GM12878 (cell line): Measurements from ENCODE around the gene IMMP2L. TPM values are rescaled to one million over a fixed set of nuclear protein-coding genes. Genes with fewer than 3 reads are reported as not detected.

ENCODE experiments used
- ATAC-seq: fragments of 200-7000 bp; cut with Tn5 transposase; 3 replicates; pipeline ENCODE4 v1.9.1; 2020; ENCODE audit warnings: mild to moderate bottlenecking, moderate library complexity
- BruUV-seq: library from RNA; stranded (reverse); fragments of 400-500 nt; replicated peaks from 2 replicates; lab custom pipeline; 2021; lab: Mats Ljungman, UMichigan
- CTCF ChIA-PET: fragments of 300-600 bp; sonication (Branson Sonifier 250); formaldehyde crosslinking; extraction: SDS; loops from one replicate; lab custom pipeline; 2021; ENCODE audit warnings: inconsistent platforms; lab: Yijun Ruan, JAX
- POLR2A ChIA-PET: fragments of 350-600 bp; formaldehyde crosslinking; extraction: SDS; loops from one replicate; lab custom pipeline; 2021; ENCODE audit warnings: inconsistent platforms; lab: Charles Lee
- RAD21 ChIA-PET: fragments of 300-600 bp; sonication (Branson Sonifier 250); formaldehyde crosslinking; loops from one replicate; lab custom pipeline; 2023; ENCODE audit warnings: antibody characterized with exemption; ENCODE audit not compliant: unreplicated experiment; lab: Charles Lee
- SMC1A ChIA-PET: fragments of 300-600 bp; sonication (Branson Sonifier 250); formaldehyde crosslinking; loops from one replicate; lab custom pipeline; 2023; ENCODE audit not compliant: unreplicated experiment, uncharacterized antibody; lab: Charles Lee
- DNase-seq: peaks from one replicate; pipeline ENCODE4 v3.0.0-alpha.2; 2011; ENCODE audit warnings: low read depth, low spot score
- FAIRE-seq: peaks from 3 replicates; lab custom pipeline; 2011; peaks lifted over from hg19 to GRCh38; lab: Jason Lieb, UNC
- H2AFZ ChIP-seq: 2 replicates; pipeline ENCODE4 v1.6.0; 2011; ENCODE audit warnings: low read depth, low read length, control low read depth; ENCODE audit not compliant: control insufficient read depth
- H3K27ac ChIP-seq: 2 replicates; pipeline ENCODE4 v1.5.1; 2011; ENCODE audit warnings: control low read depth; ENCODE audit not compliant: control insufficient read depth, insufficient read depth
- H3K27me3 ChIP-seq, 2 experiments: replicated peaks in 1 of 2; 2 replicates each; pipeline versions ENCODE4 v1.6.0 to v1.6.1; 2011; ENCODE audit warnings: low read length in 1 of 2; ENCODE audit not compliant: control insufficient read depth in 2 of 2, insufficient read depth in 2 of 2
- H3K36me3 ChIP-seq, 2 experiments: 2 replicates each; pipeline ENCODE4 v1.5.1; 2011; ENCODE audit warnings: low read length in 1 of 2; ENCODE audit not compliant: control insufficient read depth in 2 of 2, insufficient read depth in 2 of 2
- H3K4me1 ChIP-seq: 2 replicates; pipeline ENCODE4 v1.6.1; 2011; ENCODE audit warnings: mild to moderate bottlenecking, low read length, moderate library complexity, mixed read lengths; ENCODE audit not compliant: control insufficient read depth, insufficient read depth
- H3K4me2 ChIP-seq: 2 replicates; pipeline ENCODE4 v1.6.0; 2011; ENCODE audit warnings: control low read depth; ENCODE audit not compliant: control insufficient read depth, insufficient read depth
- H3K4me3 ChIP-seq: fragments of 200-600 bp; sonication (generic); 2 replicates; pipeline ENCODE4 v1.5.1; 2016
- H3K79me2 ChIP-seq: 2 replicates; pipeline ENCODE4 v1.6.0; 2011; ENCODE audit warnings: low read length; ENCODE audit not compliant: control insufficient read depth, insufficient read depth
- H3K9ac ChIP-seq: 2 replicates; pipeline ENCODE4 v1.8.0; 2011; ENCODE audit warnings: low read length, control low read depth, mixed read lengths; ENCODE audit not compliant: control insufficient read depth, insufficient read depth
- H3K9me3 ChIP-seq: replicated peaks from 3 replicates; pipeline ENCODE4 v1.5.1; 2011; ENCODE audit warnings: mild to moderate bottlenecking, low read length; ENCODE audit not compliant: control insufficient read depth, insufficient read depth
- H4K20me1 ChIP-seq: 2 replicates; pipeline ENCODE4 v1.6.0; 2011; ENCODE audit not compliant: control insufficient read depth, insufficient read depth
- IKZF2 ChIP-seq, 2 experiments: fragments of 450-650 bp; IDR thresholded peaks; 2 replicates each; pipeline ENCODE4 v1.6.1; 2017; ENCODE audit warnings: mild to moderate bottlenecking in 2 of 2, moderate library complexity in 2 of 2
- JUND ChIP-seq: IDR thresholded peaks from 2 replicates; pipeline ENCODE4 v1.6.1; 2012; ENCODE audit warnings: low read depth, mild to moderate bottlenecking, low read length, improper control_type of control experiment, moderate library complexity
- KDM1A ChIP-seq: fragments of 200-600 bp; sonication (generic); IDR thresholded peaks from 2 replicates; pipeline ENCODE4 v1.6.1; 2016; ENCODE audit warnings: borderline replicate concordance
- MTA3 ChIP-seq: IDR thresholded peaks from 2 replicates; pipeline ENCODE4 v1.6.1; 2012; ENCODE audit warnings: low read length, inconsistent platforms, borderline replicate concordance
- SMARCA5 ChIP-seq: fragments of 450-650 bp; IDR thresholded peaks from 2 replicates; pipeline ENCODE4 v1.6.1; 2017; ENCODE audit warnings: mild to moderate bottlenecking
- SREBF2 ChIP-seq: IDR thresholded peaks from 2 replicates; pipeline ENCODE4 v1.6.1; 2012; ENCODE audit warnings: mild to moderate bottlenecking, low read length
- TCF7 ChIP-seq: IDR thresholded peaks from 2 replicates; pipeline ENCODE4 v1.6.1; 2014; ENCODE audit warnings: antibody characterized with exemption, borderline replicate concordance
- ZNF384 ChIP-seq: IDR thresholded peaks from 2 replicates; pipeline ENCODE4 v1.6.1; 2012; ENCODE audit warnings: low read depth, mild to moderate bottlenecking, low read length, improper control_type of control experiment, borderline replicate concordance
- WGBS: methylation state at CpG from one replicate; pipeline ENCODE4 v1.1.6; 2016; ENCODE audit warnings: low lambda C conversion rate; ENCODE audit not compliant: insufficient replicate concordance, insufficient coverage; ENCODE audit errors: missing lambda C conversion rate; 5-methylcytosine and 5-hydroxymethylcytosine counted together
- in situ Hi-C: fragments of 300-500 bp; cut with MboI; formaldehyde crosslinking; loops from 9 replicates; pipeline ENCODE4 v1.14.3; 2018; ENCODE audit warnings: mixed read lengths
- intact Hi-C: fragments of 100-400 bp; cut with micrococcal nuclease; formaldehyde crosslinking; loops from one replicate; pipeline ENCODE4 v1.14.2; 2022; ENCODE audit not compliant: unreplicated experiment
- polyA plus RNA-seq, 11 experiments: library from polyadenylated mRNA; depleted of rRNA in 4 of 11; unstranded in 6 of 11; stranded (reverse) in 5 of 11; fragments of >200 nt; fragmentation: Nextera tagmentation in 4 of 11; fragmentation: Illumina TruSeq in 1 of 11; extraction: Ambion mirVana in 4 of 11; extraction: Trizol in 1 of 11; gene quantifications; 1 replicate in 1 of 11; 2 replicates in 10 of 11; pipeline versions ENCODE4 v1.2.1 to v1.2.3, GENCODE V29; 2011 to 2016; ENCODE audit warnings: inconsistent platforms in 2 of 11, missing spikeins in 2 of 11, low read depth in 1 of 11
- total RNA-seq, 4 experiments: library from RNA; depleted of rRNA in 3 of 4; stranded (reverse); fragments of >200 nt in 3 of 4; fragmentation: Illumina TruSeq in 1 of 4; extraction: Trizol in 1 of 4; gene quantifications; 2 replicates each; pipeline versions ENCODE4 v1.2.1 to v1.2.3, GENCODE V29; 2013 to 2021
- TF ChIP-seq, protein P1 (sequence below): fragments of 450-650 bp; IDR thresholded peaks from 2 replicates; pipeline ENCODE4 v1.6.1; 2017; ENCODE audit warnings: mild to moderate bottlenecking, moderate library complexity
- TF ChIP-seq, protein P2 (sequence below): IDR thresholded peaks from 2 replicates; pipeline ENCODE4 v1.6.1; 2012; ENCODE audit warnings: mild to moderate bottlenecking, low read depth, low read length
- TF ChIP-seq, protein P3 (sequence below): fragments of 450-650 bp; formaldehyde crosslinking; IDR thresholded peaks from 2 replicates; pipeline ENCODE4 v1.4.0; 2022; ENCODE audit warnings: mild to moderate bottlenecking, moderate library complexity

The IMMP2L gene
- total and polyA plus RNA-seq, 10 of the 15 experiments (the other 5 are each of a cell fraction or from before 2014, with no cell fraction given): 12.6 to 46.3 (median 19.6) TPM

DNA sequence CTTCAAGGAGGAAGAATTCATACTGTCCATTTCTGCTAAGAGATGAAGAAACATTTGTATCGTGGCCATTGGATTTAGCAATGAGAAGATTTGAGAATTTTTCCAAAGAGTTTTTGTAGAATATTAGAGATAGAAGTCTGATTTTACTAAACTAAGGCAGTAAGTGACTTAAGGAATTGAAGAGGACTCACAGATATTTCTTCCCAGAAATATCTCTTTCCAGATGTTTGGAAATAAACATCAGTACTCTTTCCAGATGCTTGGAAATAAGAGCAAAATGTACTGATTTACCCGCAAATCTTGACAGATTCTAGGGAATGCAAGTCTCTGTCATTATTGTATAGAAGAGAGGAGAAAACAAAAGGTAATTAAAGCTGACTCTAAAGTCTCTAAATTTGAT is 91.3 kb downstream of the IMMP2L start:
- ChIA-PET POLR2A (no interaction called here), SMC1A (no interaction called here), CTCF (no interaction called here), RAD21 (no interaction called here)
- H3K4me2 ChIP-seq: no peak overlapping the region
- no peak overlapping the region for H3K9ac ChIP-seq
- FAIRE-seq (no peak), ATAC-seq (no peak), DNase-seq (no peak)
- H3K4me1 ChIP-seq: no peaks in the 10 kb centered on the region
- BruUV-seq: no TSS peak
- H3K9me3 ChIP-seq: no peaks in the 10 kb centered on the region; the same call in 2 of the 3 replicates
- intact Hi-C loops (no loop called here), in situ Hi-C loops (no loop called here)
- WGBS: 100% methylated on average over 2 of the region's 2 CpGs
- no peak overlapping the region for H3K27ac ChIP-seq
- no peaks in the 10 kb centered on the region for H4K20me1 ChIP-seq
- no peak overlapping the region for H2AFZ ChIP-seq
- H3K4me3 ChIP-seq: no peak overlapping the region
- no peaks in the 10 kb centered on the region for H3K36me3 ChIP-seq
- no peaks in the 10 kb centered on the region for H3K27me3 ChIP-seq
- H3K79me2 ChIP-seq: no peaks in the 10 kb centered on the region
- TF ChIP-seq ZNF384 (no peak), SREBF2 (no peak), SMARCA5 (no peak), JUND (no peak), MTA3 (no peak), KDM1A (no peak), IKZF2 (IDR thresholded peaks at IDR 0.05) (no peak), TCF7 (no peak)
- TF ChIP-seq, protein P1, sequence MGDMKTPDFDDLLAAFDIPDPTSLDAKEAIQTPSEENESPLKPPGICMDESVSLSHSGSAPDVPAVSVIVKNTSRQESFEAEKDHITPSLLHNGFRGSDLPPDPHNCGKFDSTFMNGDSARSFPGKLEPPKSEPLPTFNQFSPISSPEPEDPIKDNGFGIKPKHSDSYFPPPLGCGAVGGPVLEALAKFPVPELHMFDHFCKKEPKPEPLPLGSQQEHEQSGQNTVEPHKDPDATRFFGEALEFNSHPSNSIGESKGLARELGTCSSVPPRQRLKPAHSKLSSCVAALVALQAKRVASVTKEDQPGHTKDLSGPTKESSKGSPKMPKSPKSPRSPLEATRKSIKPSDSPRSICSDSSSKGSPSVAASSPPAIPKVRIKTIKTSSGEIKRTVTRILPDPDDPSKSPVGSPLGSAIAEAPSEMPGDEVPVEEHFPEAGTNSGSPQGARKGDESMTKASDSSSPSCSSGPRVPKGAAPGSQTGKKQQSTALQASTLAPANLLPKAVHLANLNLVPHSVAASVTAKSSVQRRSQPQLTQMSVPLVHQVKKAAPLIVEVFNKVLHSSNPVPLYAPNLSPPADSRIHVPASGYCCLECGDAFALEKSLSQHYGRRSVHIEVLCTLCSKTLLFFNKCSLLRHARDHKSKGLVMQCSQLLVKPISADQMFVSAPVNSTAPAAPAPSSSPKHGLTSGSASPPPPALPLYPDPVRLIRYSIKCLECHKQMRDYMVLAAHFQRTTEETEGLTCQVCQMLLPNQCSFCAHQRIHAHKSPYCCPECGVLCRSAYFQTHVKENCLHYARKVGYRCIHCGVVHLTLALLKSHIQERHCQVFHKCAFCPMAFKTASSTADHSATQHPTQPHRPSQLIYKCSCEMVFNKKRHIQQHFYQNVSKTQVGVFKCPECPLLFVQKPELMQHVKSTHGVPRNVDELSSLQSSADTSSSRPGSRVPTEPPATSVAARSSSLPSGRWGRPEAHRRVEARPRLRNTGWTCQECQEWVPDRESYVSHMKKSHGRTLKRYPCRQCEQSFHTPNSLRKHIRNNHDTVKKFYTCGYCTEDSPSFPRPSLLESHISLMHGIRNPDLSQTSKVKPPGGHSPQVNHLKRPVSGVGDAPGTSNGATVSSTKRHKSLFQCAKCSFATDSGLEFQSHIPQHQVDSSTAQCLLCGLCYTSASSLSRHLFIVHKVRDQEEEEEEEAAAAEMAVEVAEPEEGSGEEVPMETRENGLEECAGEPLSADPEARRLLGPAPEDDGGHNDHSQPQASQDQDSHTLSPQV: no peak
- TF ChIP-seq, protein P2, sequence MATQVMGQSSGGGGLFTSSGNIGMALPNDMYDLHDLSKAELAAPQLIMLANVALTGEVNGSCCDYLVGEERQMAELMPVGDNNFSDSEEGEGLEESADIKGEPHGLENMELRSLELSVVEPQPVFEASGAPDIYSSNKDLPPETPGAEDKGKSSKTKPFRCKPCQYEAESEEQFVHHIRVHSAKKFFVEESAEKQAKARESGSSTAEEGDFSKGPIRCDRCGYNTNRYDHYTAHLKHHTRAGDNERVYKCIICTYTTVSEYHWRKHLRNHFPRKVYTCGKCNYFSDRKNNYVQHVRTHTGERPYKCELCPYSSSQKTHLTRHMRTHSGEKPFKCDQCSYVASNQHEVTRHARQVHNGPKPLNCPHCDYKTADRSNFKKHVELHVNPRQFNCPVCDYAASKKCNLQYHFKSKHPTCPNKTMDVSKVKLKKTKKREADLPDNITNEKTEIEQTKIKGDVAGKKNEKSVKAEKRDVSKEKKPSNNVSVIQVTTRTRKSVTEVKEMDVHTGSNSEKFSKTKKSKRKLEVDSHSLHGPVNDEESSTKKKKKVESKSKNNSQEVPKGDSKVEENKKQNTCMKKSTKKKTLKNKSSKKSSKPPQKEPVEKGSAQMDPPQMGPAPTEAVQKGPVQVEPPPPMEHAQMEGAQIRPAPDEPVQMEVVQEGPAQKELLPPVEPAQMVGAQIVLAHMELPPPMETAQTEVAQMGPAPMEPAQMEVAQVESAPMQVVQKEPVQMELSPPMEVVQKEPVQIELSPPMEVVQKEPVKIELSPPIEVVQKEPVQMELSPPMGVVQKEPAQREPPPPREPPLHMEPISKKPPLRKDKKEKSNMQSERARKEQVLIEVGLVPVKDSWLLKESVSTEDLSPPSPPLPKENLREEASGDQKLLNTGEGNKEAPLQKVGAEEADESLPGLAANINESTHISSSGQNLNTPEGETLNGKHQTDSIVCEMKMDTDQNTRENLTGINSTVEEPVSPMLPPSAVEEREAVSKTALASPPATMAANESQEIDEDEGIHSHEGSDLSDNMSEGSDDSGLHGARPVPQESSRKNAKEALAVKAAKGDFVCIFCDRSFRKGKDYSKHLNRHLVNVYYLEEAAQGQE: no peak
- TF ChIP-seq, protein P3, sequence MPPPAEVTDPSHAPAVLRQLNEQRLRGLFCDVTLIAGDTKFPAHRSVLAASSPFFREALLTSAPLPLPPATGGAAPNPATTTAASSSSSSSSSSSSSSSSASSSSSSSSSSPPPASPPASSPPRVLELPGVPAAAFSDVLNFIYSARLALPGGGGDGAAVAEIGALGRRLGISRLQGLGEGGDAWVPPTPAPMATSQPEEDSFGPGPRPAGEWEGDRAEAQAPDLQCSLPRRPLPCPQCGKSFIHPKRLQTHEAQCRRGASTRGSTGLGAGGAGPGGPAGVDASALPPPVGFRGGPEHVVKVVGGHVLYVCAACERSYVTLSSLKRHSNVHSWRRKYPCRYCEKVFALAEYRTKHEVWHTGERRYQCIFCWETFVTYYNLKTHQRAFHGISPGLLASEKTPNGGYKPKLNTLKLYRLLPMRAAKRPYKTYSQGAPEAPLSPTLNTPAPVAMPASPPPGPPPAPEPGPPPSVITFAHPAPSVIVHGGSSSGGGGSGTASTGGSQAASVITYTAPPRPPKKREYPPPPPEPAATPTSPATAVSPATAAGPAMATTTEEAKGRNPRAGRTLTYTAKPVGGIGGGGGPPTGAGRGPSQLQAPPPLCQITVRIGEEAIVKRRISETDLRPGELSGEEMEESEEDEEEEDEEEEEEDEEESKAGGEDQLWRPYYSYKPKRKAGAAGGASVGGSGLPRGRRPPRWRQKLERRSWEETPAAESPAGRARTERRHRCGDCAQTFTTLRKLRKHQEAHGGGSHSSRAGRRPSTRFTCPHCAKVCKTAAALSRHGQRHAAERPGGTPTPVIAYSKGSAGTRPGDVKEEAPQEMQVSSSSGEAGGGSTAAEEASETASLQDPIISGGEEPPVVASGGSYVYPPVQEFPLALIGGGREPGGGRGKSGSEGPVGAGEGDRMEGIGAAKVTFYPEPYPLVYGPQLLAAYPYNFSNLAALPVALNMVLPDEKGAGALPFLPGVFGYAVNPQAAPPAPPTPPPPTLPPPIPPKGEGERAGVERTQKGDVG (CRISPR knock-in tag): no peak
